Parathyroid adenoma (tissue), 2 donors: ENCODE measurements around the gene EVX2.

ENCODE experiments used
- H2AFZ ChIP-seq: fragments of 300-600 bp; sonication (generic); one replicate; pipeline ENCODE4 v1.7.0; 2017; ENCODE audit warnings: antibody characterized with exemption, mild to moderate bottlenecking
- H3K27ac ChIP-seq: fragments of 300-600 bp; sonication (generic); one replicate; pipeline ENCODE4 v1.7.0; 2017
- H3K27me3 ChIP-seq: fragments of 300-600 bp; sonication (generic); one replicate; pipeline ENCODE4 v1.7.0; 2017; ENCODE audit warnings: low read length; ENCODE audit not compliant: control insufficient read depth, insufficient read depth
- H3K36me3 ChIP-seq: fragments of 300-600 bp; sonication (generic); one replicate; pipeline ENCODE4 v1.7.0; 2017; ENCODE audit warnings: low read length; ENCODE audit not compliant: control insufficient read depth, insufficient read depth
- H3K4me1 ChIP-seq: fragments of 300-600 bp; sonication (generic); one replicate; pipeline ENCODE4 v1.7.0; 2017; ENCODE audit warnings: control low read depth
- H3K4me2 ChIP-seq: fragments of 300-600 bp; sonication (generic); one replicate; pipeline ENCODE4 v1.7.0; 2017; ENCODE audit warnings: low read length
- H3K4me3 ChIP-seq: fragments of 300-600 bp; sonication (generic); one replicate; pipeline ENCODE4 v1.7.0; 2017; ENCODE audit warnings: low read depth, low read length
- H3K79me2 ChIP-seq: fragments of 300-600 bp; sonication (generic); one replicate; pipeline ENCODE4 v1.7.0; 2017; ENCODE audit warnings: control low read depth
- H3K9ac ChIP-seq: fragments of 300-600 bp; sonication (generic); one replicate; pipeline ENCODE4 v1.7.0; 2017; ENCODE audit warnings: mild to moderate bottlenecking
- H3K9me3 ChIP-seq: fragments of 300-600 bp; sonication (generic); one replicate; pipeline ENCODE4 v1.7.0; 2017; ENCODE audit warnings: low read length; ENCODE audit not compliant: control insufficient read depth
- TF ChIP-seq, protein P1 (sequence below): fragments of 300-600 bp; sonication (generic); IDR thresholded peaks from one replicate; pipeline ENCODE4 v1.7.0; 2017; ENCODE audit warnings: antibody characterized with exemption, mild to moderate bottlenecking
- donor health status: primary hyperparathyroidism.

The EVX2 gene

DNA sequence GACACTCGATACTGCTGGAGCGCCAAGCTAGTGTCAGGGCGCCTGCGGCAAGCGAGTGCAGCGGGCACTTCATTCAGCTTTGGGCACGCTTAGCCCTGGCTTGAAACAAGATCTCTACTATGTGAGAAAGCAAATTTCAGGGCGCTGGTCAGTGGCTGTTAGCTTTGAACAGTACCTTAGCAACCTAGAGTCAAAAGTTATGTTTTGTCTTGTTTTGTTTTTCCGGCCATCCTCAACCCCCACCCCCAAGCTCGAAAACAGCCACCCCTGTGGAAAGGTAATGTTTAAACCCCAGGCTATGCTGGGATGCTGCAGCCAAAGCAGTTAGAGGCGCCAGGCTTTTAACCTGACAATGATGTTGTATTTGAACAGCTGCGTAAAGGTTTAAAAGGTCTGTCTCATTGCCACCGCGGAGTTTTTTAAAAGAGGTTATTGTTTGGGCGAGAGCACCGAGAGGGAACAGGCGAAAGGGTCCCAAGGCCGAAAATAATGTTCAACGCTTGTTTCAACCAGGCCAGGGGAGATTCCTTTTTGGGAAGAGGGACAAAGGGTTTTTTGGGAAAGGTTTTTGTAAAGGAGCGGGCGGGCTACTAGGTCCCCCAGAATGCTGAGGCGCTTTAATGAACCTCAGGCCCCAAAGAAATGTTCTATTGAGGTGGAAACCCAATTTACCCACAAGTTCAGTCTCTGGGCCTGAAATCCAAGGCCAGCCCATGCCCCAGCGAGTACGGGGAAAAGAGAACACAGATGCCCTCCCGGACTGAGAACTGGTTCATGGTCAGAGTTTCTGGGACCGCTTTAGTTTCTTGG, 30.6 kb upstream of the EVX2 start:
- Histone ChIP-seq H3K4me2 (no peak overlapping the region), H3K36me3 (no peaks in the 10 kb centered on the region), H3K27ac (no peak overlapping the region), H3K9ac (no peak overlapping the region), H3K9me3 (no peaks in the 10 kb centered on the region), H3K79me2 (no peaks in the 10 kb centered on the region), H2AFZ (no peak overlapping the region), H3K4me1 (no peaks in the 10 kb centered on the region), H3K27me3 (peaks cover 42% of the 10 kb centered on the region), H3K4me3 (no peak overlapping the region)
- TF ChIP-seq, protein P1, sequence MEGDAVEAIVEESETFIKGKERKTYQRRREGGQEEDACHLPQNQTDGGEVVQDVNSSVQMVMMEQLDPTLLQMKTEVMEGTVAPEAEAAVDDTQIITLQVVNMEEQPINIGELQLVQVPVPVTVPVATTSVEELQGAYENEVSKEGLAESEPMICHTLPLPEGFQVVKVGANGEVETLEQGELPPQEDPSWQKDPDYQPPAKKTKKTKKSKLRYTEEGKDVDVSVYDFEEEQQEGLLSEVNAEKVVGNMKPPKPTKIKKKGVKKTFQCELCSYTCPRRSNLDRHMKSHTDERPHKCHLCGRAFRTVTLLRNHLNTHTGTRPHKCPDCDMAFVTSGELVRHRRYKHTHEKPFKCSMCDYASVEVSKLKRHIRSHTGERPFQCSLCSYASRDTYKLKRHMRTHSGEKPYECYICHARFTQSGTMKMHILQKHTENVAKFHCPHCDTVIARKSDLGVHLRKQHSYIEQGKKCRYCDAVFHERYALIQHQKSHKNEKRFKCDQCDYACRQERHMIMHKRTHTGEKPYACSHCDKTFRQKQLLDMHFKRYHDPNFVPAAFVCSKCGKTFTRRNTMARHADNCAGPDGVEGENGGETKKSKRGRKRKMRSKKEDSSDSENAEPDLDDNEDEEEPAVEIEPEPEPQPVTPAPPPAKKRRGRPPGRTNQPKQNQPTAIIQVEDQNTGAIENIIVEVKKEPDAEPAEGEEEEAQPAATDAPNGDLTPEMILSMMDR, result no peak

DNA sequence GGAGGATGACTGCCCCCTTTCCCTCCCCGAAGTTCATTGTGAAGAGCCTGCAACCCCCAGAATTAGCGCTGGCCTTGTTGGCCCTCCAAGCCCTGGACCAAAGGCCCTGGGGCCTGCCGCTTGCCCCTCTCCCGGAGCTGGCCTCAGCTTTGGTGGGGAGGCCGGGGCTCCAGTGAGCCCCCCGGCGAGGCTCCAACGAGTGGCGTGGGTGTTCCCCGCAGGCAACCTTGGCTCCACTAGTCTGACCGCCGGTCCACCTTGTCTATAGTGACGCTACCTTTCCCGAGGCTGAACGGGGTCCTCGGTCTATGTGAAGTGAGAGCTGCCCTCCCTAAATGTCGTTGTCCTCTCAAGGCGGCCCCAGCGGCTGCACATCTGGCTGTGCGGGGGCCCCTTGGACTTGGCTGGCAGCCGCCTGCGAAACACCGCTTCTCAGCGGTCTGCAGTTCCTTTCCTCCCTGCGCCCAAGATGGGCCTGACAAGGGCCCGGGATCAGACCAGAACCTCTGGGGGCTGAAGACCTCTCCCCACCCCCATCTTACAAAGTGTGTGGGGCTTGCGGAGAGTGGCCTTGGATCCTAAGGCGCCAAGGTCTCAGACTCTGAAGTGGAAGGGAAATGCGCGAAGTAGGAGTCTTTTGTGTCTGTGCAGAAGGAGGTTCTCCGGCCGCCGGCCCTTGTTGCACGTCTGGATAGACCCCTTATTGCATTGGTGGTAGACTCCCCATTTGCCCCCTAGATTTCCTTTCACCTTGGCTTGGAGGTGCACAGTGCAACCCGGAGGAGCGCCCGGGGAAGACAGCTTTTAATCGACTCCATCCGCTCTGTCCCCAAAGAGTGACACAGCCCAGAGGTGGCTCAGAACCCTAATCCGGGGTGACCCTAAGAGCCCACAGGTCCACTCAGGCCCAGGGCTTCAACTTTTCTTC, 28.9 kb upstream of the EVX2 start:
- TF ChIP-seq, protein P1, result no peak
- H3K27me3 ChIP-seq, result peaks cover 40% of the 10 kb centered on the region
- no peak overlapping the region for H3K9ac ChIP-seq
- no peak overlapping the region for H3K4me2 ChIP-seq
- H3K4me3 ChIP-seq, result no peak overlapping the region
- no peak overlapping the region for H2AFZ ChIP-seq
- no peaks in the 10 kb centered on the region for H3K4me1 ChIP-seq
- H3K36me3 ChIP-seq, result no peaks in the 10 kb centered on the region
- H3K79me2 ChIP-seq, result no peaks in the 10 kb centered on the region
- H3K27ac ChIP-seq, result no peak overlapping the region
- H3K9me3 ChIP-seq, result no peaks in the 10 kb centered on the region

DNA sequence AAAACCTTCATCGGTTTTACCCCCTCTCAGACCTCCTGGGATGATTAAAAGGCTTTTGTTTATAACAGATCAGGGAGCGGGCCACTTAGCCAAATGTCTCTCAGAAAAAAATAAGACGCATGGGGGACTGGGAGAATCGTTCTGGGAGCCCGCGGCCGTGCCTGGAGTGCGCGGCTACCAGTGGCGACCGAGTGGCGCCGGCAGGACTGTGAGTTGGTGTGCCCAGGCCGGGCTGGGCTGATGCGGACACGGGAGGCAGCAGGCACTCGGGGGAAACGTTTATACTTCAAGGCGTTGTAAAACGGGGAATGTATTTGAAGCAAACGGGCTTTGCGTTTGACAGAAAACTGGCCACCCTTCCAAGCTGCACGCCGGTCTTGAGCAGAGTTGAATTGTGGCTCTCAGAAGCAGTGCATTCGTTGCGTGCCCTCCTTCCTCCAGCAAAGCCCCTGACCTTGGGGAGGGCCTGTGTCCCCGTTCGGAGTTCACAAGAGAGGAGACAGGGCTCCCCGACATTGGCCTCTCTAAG, 28.1 kb upstream of the EVX2 start:
- Histone ChIP-seq H3K4me1 (no peaks in the 10 kb centered on the region), H3K36me3 (no peaks in the 10 kb centered on the region), H3K9ac (no peak overlapping the region), H3K9me3 (no peaks in the 10 kb centered on the region), H3K79me2 (no peaks in the 10 kb centered on the region), H3K4me2 (no peak overlapping the region), H3K27ac (no peak overlapping the region), H3K27me3 (peaks cover 40% of the 10 kb centered on the region), H2AFZ (no peak overlapping the region), H3K4me3 (no peak overlapping the region)
- TF ChIP-seq, protein P1, result no peak

DNA sequence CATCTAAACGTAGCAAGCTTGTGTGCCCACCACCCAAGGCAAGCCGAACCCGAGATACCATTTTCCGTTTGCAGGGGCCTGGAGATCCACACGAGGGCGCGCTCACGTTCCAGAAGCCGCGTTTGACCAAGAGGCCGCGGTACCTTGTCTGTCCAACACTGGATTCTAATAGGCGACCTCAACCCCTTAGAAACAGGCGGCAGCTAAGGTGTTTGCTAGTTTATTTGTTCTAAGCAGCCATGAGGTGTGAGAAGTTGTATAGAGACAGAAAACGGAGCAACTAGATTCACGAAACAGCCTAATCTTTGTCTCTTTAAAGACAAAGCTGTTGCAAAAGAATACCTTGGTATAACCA, 27.5 kb upstream of the EVX2 start:
- no peaks in the 10 kb centered on the region for H3K79me2 ChIP-seq
- no peak overlapping the region for H3K27ac ChIP-seq
- no peak overlapping the region for H3K4me3 ChIP-seq
- H3K9me3 ChIP-seq, result no peaks in the 10 kb centered on the region
- no peak overlapping the region for H3K9ac ChIP-seq
- H3K4me1 ChIP-seq, result no peaks in the 10 kb centered on the region
- H3K36me3 ChIP-seq, result no peaks in the 10 kb centered on the region
- TF ChIP-seq, protein P1, result no peak
- H3K4me2 ChIP-seq, result no peak overlapping the region
- no peak overlapping the region for H2AFZ ChIP-seq
- peaks cover 34% of the 10 kb centered on the region for H3K27me3 ChIP-seq
